ENCODE results near the gene TMEM269.

DNA sequence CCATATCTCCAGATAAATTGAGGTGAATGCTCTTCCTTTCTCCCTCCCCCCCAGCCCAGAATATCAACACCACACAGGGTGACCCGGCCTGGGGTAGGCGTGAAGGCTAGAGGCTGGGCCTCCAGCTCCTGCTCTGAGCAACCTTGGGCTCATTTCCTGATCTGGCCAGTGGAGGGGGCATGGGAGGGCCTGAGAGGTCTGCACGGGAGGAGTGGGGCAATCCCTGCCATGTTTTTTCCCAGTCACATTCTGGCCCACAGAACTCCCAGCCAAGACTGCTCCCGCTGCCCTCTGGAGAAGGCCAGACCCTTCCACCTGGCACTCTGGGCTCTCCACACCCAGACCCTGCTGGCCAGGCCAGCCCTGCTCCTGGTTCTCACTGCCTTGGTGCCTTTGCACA is 48.6 kb upstream of the TMEM269 start:
- TF ChIP-seq POLR2A (IDR thresholded peaks at IDR 0.05) (no peak), POLR2AphosphoS5 (IDR thresholded peaks at IDR 0.05) (no peak)
- TF ChIP-seq, protein P1, sequence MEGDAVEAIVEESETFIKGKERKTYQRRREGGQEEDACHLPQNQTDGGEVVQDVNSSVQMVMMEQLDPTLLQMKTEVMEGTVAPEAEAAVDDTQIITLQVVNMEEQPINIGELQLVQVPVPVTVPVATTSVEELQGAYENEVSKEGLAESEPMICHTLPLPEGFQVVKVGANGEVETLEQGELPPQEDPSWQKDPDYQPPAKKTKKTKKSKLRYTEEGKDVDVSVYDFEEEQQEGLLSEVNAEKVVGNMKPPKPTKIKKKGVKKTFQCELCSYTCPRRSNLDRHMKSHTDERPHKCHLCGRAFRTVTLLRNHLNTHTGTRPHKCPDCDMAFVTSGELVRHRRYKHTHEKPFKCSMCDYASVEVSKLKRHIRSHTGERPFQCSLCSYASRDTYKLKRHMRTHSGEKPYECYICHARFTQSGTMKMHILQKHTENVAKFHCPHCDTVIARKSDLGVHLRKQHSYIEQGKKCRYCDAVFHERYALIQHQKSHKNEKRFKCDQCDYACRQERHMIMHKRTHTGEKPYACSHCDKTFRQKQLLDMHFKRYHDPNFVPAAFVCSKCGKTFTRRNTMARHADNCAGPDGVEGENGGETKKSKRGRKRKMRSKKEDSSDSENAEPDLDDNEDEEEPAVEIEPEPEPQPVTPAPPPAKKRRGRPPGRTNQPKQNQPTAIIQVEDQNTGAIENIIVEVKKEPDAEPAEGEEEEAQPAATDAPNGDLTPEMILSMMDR (IDR thresholded peaks at IDR 0.05): no peak

Measured in gastroesophageal sphincter (tissue), 3 donors.